Stimulated activated CD8-positive, alpha-beta memory T cell treated with anti-CD3 and anti-CD28 coated beads, Interleukin-7, amount 100 ng/mL, for 4 hours (primary cell): Measurements from ENCODE around the gene ST13.
"Not testable (repeated sequence)": the region's sequence is repeated elsewhere in the genome, so short reads cannot be mapped to it uniquely, and the experiment has no call there.

Experiments used
- DNase-seq, 2 donors: peaks; one replicate each; pipeline ENCODE4 v3.0.0-alpha.2; 2020; ENCODE audit warnings: low read depth in 2 of 2

The ST13 gene

GRCh38 chr22:40782521-40782920 is 73.9 kb downstream of the ST13 start:
- no peak for DNase-seq

GRCh38 chr22:40781749-40782148 is 74.7 kb downstream of the ST13 start:
- not testable (repeated sequence) for DNase-seq
